OCI-LY7 (cell line): ENCODE results near the gene SNRPD3. TPM values are rescaled to one million over a fixed set of nuclear protein-coding genes. Genes with fewer than 3 reads are reported as not detected.
A peak's percentile ranks its signal among the peaks of the same experiment; 100 is the strongest.
"Not testable (repeated sequence)": the region's sequence is repeated elsewhere in the genome, so short reads cannot be mapped to it uniquely, and the experiment has no call there.

Experiments
- BruUV-seq: library from RNA; stranded (reverse); fragments of 400-500 nt; replicated peaks from 2 replicates; lab custom pipeline; 2021; lab: Mats Ljungman, UMichigan
- CTCF ChIA-PET: fragments of 300-600 bp; sonication (Branson Sonifier 250); formaldehyde crosslinking; loops from one replicate; lab custom pipeline; 2022; ENCODE audit warnings: antibody characterized with exemption; ENCODE audit not compliant: unreplicated experiment; lab: Charles Lee
- POLR2A ChIA-PET: fragments of 300-600 bp; sonication (Branson Sonifier 250); formaldehyde crosslinking; loops from one replicate; lab custom pipeline; 2022; ENCODE audit warnings: antibody characterized with exemption; lab: Charles Lee
- DNase-seq: peaks from one replicate; pipeline ENCODE4 v3.0.0-alpha.2; 2015; ENCODE audit warnings: low spot score
- H2AFZ ChIP-seq: fragments of 200-600 bp; sonication (generic), shearing (Covaris generic); 2 replicates; pipeline ENCODE4 v1.6.1; 2014; ENCODE audit warnings: mild to moderate bottlenecking, antibody characterized with exemption, low read length, moderate library complexity
- H3K27ac ChIP-seq: fragments of 200-600 bp; sonication (generic); 2 replicates; pipeline ENCODE4 v1.5.1; 2014; ENCODE audit warnings: mixed run types, low read depth, mild to moderate bottlenecking, moderate library complexity, low read length, inconsistent platforms; ENCODE audit not compliant: poor library complexity, severe bottlenecking
- H3K36me3 ChIP-seq: fragments of 200-600 bp; sonication (generic); 2 replicates; pipeline ENCODE4 v1.6.1; 2014; ENCODE audit warnings: mild to moderate bottlenecking, antibody characterized with exemption, low read length, moderate library complexity, mixed read lengths; ENCODE audit not compliant: insufficient read depth
- H3K4me1 ChIP-seq: fragments of 200-600 bp; sonication (generic); 2 replicates; pipeline ENCODE4 v1.5.1; 2014; ENCODE audit warnings: mild to moderate bottlenecking, low read length; ENCODE audit not compliant: insufficient read depth, poor library complexity, severe bottlenecking
- H3K4me2 ChIP-seq: fragments of 200-600 bp; sonication (generic); 2 replicates; pipeline ENCODE4 v1.6.1; 2014; ENCODE audit warnings: mild to moderate bottlenecking, low read length
- H3K4me3 ChIP-seq: fragments of 200-600 bp; sonication (generic); 2 replicates; pipeline ENCODE4 v1.5.1; 2014; ENCODE audit warnings: mild to moderate bottlenecking, low read depth, low read length; ENCODE audit not compliant: poor library complexity, severe bottlenecking
- H3K79me2 ChIP-seq: fragments of 200-600 bp; sonication (generic); 2 replicates; pipeline ENCODE4 v1.6.1; 2016; ENCODE audit warnings: low read depth, mild to moderate bottlenecking, low read length, moderate library complexity, mixed read lengths; ENCODE audit not compliant: insufficient read depth
- H3K9me2 ChIP-seq: fragments of 200-600 bp; sonication (generic); 2 replicates; pipeline ENCODE4 v1.6.1; 2016; ENCODE audit warnings: mild to moderate bottlenecking, low read length, mixed read lengths; ENCODE audit not compliant: insufficient read depth
- H3K9me3 ChIP-seq: fragments of 200-600 bp; sonication (generic); 2 replicates; pipeline ENCODE4 v1.6.1; 2014; ENCODE audit warnings: mild to moderate bottlenecking, mixed run types, low read length, mixed read lengths
- H4K20me1 ChIP-seq: fragments of 200-600 bp; sonication (generic); 2 replicates; pipeline ENCODE4 v1.6.1; 2014; ENCODE audit warnings: mild to moderate bottlenecking, antibody characterized with exemption, low read length, moderate library complexity, mixed read lengths; ENCODE audit not compliant: insufficient read depth
- EZH2phosphoT487 ChIP-seq: fragments of 200-600 bp; sonication (generic); IDR thresholded peaks from 2 replicates; pipeline ENCODE4 v1.6.1; 2018; ENCODE audit warnings: low read depth, borderline replicate concordance, mild to moderate bottlenecking, mixed run types, antibody characterized with exemption, low read length, moderate library complexity, mixed read lengths
- intact Hi-C: fragments of 100-400 bp; cut with micrococcal nuclease; formaldehyde crosslinking; loops from one replicate; pipeline ENCODE4 v1.10.0; 2022; ENCODE audit not compliant: unreplicated experiment
- total RNA-seq, 2 experiments: library from RNA; depleted of rRNA in 1 of 2; stranded (reverse); fragments of >200 nt in 1 of 2; shearing (Covaris generic) in 1 of 2; gene quantifications; 2 replicates each; pipeline ENCODE4 v1.2.3, GENCODE V29; 2014 to 2022
- TF ChIP-seq, protein P1 (sequence below): fragments of 200-600 bp; sonication (generic); conservative IDR thresholded peaks from 2 replicates; pipeline ENCODE4 v1.5.1; 2014; ENCODE audit warnings: mild to moderate bottlenecking, antibody characterized with exemption, low read length, moderate library complexity, mixed read lengths

SNRPD3 gene
- total RNA-seq, 2 experiments from 2014 or later, result 166 to 264 TPM

DNA sequence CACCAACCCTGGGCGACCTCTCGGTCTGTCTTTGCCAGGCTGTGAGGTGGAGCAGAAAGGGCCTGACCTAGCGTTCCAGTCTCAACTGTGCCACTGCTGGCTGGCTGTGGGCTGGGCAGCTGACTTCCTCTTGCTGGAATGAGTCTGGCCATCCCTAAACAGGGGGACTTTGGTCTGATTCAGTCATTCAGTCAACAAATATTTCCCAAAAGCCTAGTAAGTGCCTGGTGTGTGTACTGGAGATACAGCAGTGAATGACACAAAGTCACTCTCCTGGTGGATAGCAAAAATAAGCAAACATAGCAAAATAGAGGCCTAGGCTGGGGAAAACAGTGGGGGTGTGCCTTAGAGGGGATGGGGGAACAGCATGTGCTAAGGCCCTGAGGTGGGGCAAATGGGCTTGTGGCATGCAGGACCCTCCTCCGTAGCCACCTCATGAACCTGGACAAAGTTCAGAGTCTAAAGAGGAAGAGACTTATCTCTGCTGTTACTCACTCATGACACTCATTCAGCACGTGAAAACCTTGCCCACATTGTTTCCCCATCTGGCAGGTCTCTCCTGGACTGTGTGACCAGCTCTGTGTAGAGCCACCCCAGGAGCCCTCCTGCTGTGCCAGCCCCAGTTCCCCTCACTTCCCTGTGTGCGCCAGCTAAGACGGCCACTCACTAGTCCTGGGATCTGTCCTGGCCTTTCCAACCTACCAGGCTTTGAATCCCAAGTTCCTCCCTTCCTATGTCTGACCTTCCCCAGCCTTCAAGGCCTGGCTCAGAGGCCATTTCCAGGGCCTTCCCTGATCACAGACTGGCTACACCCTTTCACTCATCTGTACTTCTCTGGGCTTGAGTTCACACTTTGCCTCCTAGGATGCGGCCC lies 5.5 kb upstream of the SNRPD3 start:
- no peaks in the 10 kb centered on the region for H3K9me2 ChIP-seq
- POLR2A ChIA-PET, result no interaction called here
- no peak overlapping the region for H3K4me3 ChIP-seq
- peaks cover 32% of the 10 kb centered on the region; the same call in 1 of the 2 replicates for H3K79me2 ChIP-seq
- TF ChIP-seq, protein P1, sequence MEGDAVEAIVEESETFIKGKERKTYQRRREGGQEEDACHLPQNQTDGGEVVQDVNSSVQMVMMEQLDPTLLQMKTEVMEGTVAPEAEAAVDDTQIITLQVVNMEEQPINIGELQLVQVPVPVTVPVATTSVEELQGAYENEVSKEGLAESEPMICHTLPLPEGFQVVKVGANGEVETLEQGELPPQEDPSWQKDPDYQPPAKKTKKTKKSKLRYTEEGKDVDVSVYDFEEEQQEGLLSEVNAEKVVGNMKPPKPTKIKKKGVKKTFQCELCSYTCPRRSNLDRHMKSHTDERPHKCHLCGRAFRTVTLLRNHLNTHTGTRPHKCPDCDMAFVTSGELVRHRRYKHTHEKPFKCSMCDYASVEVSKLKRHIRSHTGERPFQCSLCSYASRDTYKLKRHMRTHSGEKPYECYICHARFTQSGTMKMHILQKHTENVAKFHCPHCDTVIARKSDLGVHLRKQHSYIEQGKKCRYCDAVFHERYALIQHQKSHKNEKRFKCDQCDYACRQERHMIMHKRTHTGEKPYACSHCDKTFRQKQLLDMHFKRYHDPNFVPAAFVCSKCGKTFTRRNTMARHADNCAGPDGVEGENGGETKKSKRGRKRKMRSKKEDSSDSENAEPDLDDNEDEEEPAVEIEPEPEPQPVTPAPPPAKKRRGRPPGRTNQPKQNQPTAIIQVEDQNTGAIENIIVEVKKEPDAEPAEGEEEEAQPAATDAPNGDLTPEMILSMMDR, result no peak
- no peak for TF ChIP-seq EZH2phosphoT487
- BruUV-seq, result no TSS peak
- no peak overlapping the region for H2AFZ ChIP-seq
- intact Hi-C loops, result no loop called here
- H3K27ac ChIP-seq, result no peak overlapping the region
- peaks cover 32% of the 10 kb centered on the region for H3K4me1 ChIP-seq
- no peak overlapping the region for H3K4me2 ChIP-seq
- no peaks in the 10 kb centered on the region for H3K9me3 ChIP-seq
- peaks cover 51% of the 10 kb centered on the region for H3K36me3 ChIP-seq
- DNase-seq, result no peak
- H4K20me1 ChIP-seq, result peaks cover 6% of the 10 kb centered on the region
- CTCF ChIA-PET, result no interaction called here

DNA sequence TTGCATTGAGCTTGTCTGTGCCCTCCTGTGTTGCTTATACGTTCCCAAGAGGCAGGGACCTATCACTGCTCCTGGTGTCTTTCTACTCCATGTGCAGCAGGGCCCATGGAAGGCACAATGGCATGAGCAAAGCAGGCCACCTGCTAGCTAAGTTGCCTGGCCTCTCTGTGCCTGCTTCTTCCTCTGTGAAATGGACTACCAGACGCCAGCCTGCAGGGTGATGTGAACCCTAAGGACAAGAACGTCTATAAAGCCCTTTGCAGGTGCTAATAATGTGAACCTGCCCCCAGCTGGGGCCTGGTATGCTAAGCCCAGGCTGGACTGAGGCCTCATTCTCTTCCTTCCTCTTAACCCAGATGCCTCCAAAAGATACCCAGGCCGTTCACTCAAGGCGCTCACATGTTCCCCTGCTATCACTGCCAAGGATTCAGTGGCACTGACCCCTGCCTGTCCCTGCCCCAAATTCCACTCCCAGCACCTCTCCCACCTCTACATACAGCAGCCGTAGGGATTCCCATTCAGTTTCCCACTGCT lies 4.8 kb upstream of the SNRPD3 start:
- no peaks in the 10 kb centered on the region for H3K9me2 ChIP-seq
- H3K27ac ChIP-seq, result no peak overlapping the region
- peak; percentile 22 for DNase-seq
- ChIA-PET CTCF (no interaction called here), POLR2A (interaction anchor here (0.6 kb wide), 1 partner anchor 311 kb away, joined by 3 read pairs; no protein-coding TSS in a partner anchor)
- peaks cover 32% of the 10 kb centered on the region for H3K4me1 ChIP-seq
- TF ChIP-seq EZH2phosphoT487, result no peak
- TF ChIP-seq, protein P1, result no peak
- H2AFZ ChIP-seq, result no peak overlapping the region
- H3K79me2 ChIP-seq, result peaks cover 34% of the 10 kb centered on the region
- H3K9me3 ChIP-seq, result no peaks in the 10 kb centered on the region
- H3K36me3 ChIP-seq, result peaks cover 50% of the 10 kb centered on the region
- BruUV-seq, result no TSS peak
- no peak overlapping the region for H3K4me3 ChIP-seq
- H3K4me2 ChIP-seq, result no peak overlapping the region
- intact Hi-C loops, result no loop called here
- H4K20me1 ChIP-seq, result peaks cover 6% of the 10 kb centered on the region

DNA sequence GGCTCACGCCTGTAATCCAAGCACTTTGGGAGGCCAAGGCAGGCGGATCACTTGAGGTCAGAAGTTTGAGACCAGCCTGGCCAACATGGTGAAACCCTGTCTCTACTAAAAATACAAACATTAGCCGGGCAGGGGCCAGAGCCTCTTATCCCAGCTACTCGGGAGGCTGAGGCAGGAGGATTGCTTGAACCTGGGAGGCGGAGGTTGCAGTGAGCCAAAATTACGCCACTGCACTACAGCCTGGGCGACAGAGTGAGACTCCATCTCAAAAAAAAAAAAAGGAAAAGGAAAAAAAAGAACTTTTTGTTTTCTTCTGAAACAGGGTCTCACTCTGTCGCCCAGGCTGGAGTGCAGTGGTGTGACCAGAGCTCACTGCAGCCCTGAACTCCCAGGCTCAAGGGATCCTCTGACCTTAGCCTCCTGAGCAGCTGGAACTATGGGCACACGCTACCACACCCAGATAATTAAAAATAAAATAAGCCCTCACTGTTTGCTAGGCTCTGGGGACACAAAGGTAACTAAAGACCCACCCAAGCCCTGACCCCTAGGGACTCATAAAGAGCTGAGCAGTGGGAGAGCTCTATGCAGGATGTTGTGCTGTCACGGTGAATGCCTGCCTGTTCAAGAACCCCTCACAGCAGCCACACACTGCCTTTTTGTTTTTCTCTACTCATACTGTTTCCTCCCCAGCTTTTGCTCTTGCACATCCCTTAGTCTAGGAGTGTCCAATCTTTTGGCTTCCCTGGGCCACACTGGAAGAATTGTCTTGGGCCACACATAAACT lies 3.1 kb upstream of the SNRPD3 start:
- Histone ChIP-seq H3K4me3 (peak overlapping the region; percentile 96), H3K79me2 (peaks cover 51% of the 10 kb centered on the region), H3K36me3 (peaks cover 50% of the 10 kb centered on the region), H3K4me1 (peaks cover 43% of the 10 kb centered on the region), H3K4me2 (peak overlapping the region; percentile 80), H3K27ac (peak overlapping the region; percentile 76), H4K20me1 (peaks cover 18% of the 10 kb centered on the region)
- peak; percentile 89 for DNase-seq
- CTCF ChIA-PET, intact Hi-C loops, H2AFZ ChIP-seq, BruUV-seq, H3K9me2 ChIP-seq, H3K9me3 ChIP-seq: not testable (repeated sequence)
- POLR2A ChIA-PET, result interaction anchor here (0.6 to 1.9 kb wide), 3 partner anchors 41 to 849 kb away, joined by 3 to 7 read pairs (median 4); no protein-coding TSS in a partner anchor
